Tibial nerve (tissue), 4 donors: ENCODE measurements around the gene NKTR. TPM values are rescaled to one million over a fixed set of nuclear protein-coding genes. Genes with fewer than 3 reads are reported as not detected.

Experiments
- DNase-seq, 2 donors: peaks; one replicate each; pipeline ENCODE4 v3.0.0-alpha.2; 2019; ENCODE audit warnings: low spot score in 2 of 2
- H3K27ac ChIP-seq, 4 donors: fragments of 200-600 bp; sonication (generic) in 3 of 4; one replicate each; pipeline ENCODE4 v1.5.1; 2017 to 2019; ENCODE audit warnings: mild to moderate bottlenecking in 1 of 4
- H3K27me3 ChIP-seq, 2 donors: fragments of 200-600 bp; sonication (generic) in 1 of 2; one replicate each; pipeline versions ENCODE4 v1.5.1 to v1.6.0; 2017 to 2019
- H3K36me3 ChIP-seq, 3 donors: fragments of 200-600 bp; sonication (generic); one replicate each; pipeline ENCODE4 v1.5.1; 2018 to 2019
- H3K4me1 ChIP-seq, 4 donors: fragments of 200-600 bp; sonication (generic) in 3 of 4; one replicate each; pipeline ENCODE4 v1.5.1; 2017 to 2019
- H3K4me3 ChIP-seq, 4 donors: fragments of 200-600 bp; sonication (generic) in 3 of 4; one replicate each; pipeline ENCODE4 v1.5.1; 2017 to 2019; ENCODE audit warnings: mild to moderate bottlenecking in 1 of 4, moderate library complexity in 1 of 4
- H3K9me3 ChIP-seq, 4 donors: fragments of 200-600 bp; sonication (generic) in 3 of 4; one replicate each; pipeline ENCODE4 v1.5.1; 2017 to 2019
- EP300 ChIP-seq, 2 donors: sonication (generic); formaldehyde crosslinking; IDR thresholded peaks; one replicate each; pipeline ENCODE4 v1.6.1; 2017; ENCODE audit warnings: antibody characterized with exemption in 2 of 2, mild to moderate bottlenecking in 1 of 2
- POLR2A ChIP-seq, 2 donors: fragments of 450-650 bp; IDR thresholded peaks; one replicate each; pipeline ENCODE4 v1.6.1; 2017; ENCODE audit warnings: antibody characterized with exemption in 2 of 2, mild to moderate bottlenecking in 2 of 2, moderate library complexity in 2 of 2
- WGBS, 2 donors: methylation state at CpG; one replicate each; pipeline ENCODE4 v1.1.5; 2018; 5-methylcytosine and 5-hydroxymethylcytosine counted together
- total RNA-seq, 4 donors: library from RNA; depleted of rRNA; stranded (reverse); fragments of >200 nt; gene quantifications; one replicate each; pipeline ENCODE4 v1.1.0, GENCODE V29; 2016
- TF ChIP-seq, protein P1 (sequence below), 5 experiments: fragments of 200-600 bp in 3 of 5; fragments of 450-650 bp in 2 of 5; sonication (generic) in 3 of 5; IDR thresholded peaks; one replicate each; pipeline ENCODE4 v1.5.1; 2016 to 2019; ENCODE audit warnings: antibody characterized with exemption in 5 of 5, mild to moderate bottlenecking in 3 of 5, moderate library complexity in 2 of 5

Gene NKTR
- total RNA-seq, 4 donors from 2014 or later, result 122 to 175 (median 146) TPM

DNA sequence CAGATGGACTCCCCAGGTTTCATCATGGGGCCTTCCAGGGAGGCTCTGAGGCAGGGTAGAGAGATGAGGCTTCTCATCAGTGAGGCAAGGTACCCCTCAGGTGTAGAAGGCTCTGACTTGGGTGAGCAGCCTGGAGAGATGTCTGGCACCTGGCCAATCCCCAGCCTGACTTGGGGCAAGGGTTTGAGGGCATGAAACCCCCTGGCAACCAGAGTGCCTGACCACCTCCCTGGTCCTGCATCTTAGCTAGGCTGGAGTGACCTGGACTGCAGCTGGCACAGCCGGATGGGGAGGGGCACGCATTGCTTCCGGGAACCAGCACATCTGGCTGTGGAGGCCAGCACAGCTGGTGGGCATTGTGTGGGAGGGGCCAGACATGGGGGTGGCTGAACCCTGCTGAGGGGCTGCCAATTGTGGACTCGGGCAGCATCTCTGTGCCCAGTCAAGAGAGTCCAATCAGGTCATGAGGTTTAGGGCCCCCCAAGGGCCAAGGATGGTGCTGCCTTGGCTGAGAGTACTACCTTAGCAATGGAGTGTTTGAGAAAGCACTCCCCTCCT is 54.9 kb downstream of the NKTR start:
- Histone ChIP-seq H3K36me3 (peaks cover 0 to 30% (median 0%) of the 10 kb centered on the region in 3 donors), H3K27me3 (no peaks in the 10 kb centered on the region), H3K9me3 (no peaks in the 10 kb centered on the region), H3K27ac (peak overlapping the region; percentile 90 to 99 (median 96)), H3K4me3 (peak overlapping the region; percentile 68 to 98 (median 80)), H3K4me1 (peaks cover 0 to 86% (median 29%) of the 10 kb centered on the region in 4 donors)
- TF ChIP-seq EP300 (IDR thresholded peaks at IDR 0.05), result no peak
- no peak for DNase-seq
- 27 to 32% methylated on average over 2 to 4 of the region's 4 CpGs for WGBS, 2 donors

DNA sequence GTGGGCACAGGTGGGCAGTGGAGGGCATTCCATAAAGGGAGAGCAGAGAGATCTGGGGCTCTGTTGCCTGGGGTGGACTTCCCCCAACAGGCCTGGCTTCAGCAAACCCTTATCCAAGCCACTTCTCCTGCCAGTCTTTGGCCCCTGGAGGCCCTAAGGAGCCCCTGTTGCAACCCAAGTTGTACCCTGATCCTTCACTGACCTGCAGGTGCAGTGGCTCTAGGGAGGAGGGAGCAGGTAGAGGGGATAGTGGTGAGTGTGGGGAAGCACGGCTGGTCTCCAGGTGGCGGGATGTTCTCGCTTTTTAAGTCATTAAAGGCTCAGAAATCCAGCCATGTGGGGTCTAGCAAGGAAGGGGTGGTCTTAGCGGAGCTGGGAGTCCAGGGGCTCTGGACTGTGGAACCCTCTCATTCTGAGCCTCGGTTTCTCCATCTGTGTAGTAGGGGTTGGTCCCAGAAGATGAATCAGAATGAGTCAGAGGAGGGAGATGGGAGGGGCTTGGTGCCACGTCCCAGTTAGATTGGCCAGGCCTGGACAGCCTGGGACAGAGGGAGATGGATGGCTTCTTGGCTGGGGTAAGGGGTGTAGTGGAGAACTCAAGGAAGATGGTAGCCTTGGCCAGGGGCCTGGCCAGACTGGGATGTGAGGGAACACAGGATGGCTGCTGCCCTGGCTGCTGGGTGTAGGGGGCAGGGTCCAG is 55.6 kb downstream of the NKTR start:
- Histone ChIP-seq H3K36me3 (peaks cover 0 to 37% (median 0%) of the 10 kb centered on the region in 3 donors), H3K9me3 (no peaks in the 10 kb centered on the region), H3K4me1 (peaks cover 0 to 78% (median 26%) of the 10 kb centered on the region in 4 donors), H3K27me3 (no peaks in the 10 kb centered on the region), H3K4me3 (peak overlapping the region in 1 of 4 donors; percentile 98), H3K27ac (peak overlapping the region; percentile 90 to 99 (median 96))
- DNase-seq, result no peak
- WGBS, 2 donors, result 71 to 76% methylated on average over 6 of the region's 6 CpGs
- TF ChIP-seq EP300 (IDR thresholded peaks at IDR 0.05), result no peak
- TF ChIP-seq POLR2A (IDR thresholded peaks at IDR 0.05), result no peak
- TF ChIP-seq, protein P1, sequence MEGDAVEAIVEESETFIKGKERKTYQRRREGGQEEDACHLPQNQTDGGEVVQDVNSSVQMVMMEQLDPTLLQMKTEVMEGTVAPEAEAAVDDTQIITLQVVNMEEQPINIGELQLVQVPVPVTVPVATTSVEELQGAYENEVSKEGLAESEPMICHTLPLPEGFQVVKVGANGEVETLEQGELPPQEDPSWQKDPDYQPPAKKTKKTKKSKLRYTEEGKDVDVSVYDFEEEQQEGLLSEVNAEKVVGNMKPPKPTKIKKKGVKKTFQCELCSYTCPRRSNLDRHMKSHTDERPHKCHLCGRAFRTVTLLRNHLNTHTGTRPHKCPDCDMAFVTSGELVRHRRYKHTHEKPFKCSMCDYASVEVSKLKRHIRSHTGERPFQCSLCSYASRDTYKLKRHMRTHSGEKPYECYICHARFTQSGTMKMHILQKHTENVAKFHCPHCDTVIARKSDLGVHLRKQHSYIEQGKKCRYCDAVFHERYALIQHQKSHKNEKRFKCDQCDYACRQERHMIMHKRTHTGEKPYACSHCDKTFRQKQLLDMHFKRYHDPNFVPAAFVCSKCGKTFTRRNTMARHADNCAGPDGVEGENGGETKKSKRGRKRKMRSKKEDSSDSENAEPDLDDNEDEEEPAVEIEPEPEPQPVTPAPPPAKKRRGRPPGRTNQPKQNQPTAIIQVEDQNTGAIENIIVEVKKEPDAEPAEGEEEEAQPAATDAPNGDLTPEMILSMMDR (IDR thresholded peaks at IDR 0.05), result no peak

DNA sequence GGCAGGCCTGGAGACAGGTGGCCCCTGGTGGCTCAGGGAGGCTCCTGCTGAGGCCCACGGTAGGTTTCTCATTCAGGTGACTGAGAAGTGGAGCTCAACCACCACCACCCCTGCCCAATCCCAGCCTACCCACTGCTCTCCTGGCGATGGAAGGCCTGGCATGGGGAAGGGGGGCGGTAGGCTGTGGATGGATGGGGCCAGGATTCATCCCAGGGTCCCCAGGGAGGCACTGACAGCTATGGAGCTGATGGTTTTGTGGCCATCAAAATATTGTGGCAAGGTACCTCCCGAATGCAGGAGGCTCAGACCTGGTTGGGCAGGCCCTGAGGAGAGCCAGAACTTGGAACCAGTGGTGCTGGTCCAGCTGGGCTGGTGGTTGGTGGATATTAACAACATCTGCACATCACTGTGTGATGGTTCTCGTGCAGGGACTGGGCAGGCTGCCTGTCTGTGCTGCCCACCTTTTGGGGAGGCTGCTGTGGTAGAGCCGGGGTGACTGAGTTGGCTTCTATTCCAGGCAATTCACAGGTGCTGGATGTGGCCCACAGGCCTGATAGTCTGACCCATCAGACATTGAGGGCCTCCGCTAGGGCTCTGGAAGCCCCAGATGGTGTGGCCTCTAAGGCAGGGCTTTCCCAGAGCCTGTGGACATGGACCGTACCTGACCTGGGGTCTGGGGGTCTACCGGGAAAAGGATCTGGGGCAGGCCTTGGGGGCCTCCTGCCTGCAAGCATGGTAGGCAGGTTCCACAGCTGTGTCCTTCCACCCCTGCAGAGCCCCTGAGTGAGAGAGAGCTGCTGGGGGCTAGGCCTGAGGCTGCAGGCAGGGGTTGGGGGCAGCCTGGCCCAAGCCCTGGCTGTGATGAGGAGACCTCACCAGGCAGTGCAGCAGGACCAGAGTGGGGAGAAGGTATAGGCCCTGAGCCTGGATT is 56.5 kb downstream of the NKTR start:
- Histone ChIP-seq H3K36me3 (peaks cover 0 to 45% (median 0%) of the 10 kb centered on the region in 3 donors), H3K4me1 (peaks cover 0 to 70% (median 19%) of the 10 kb centered on the region in 4 donors), H3K9me3 (no peaks in the 10 kb centered on the region), H3K27ac (peak overlapping the region; percentile 30 to 99 (median 96)), H3K4me3 (no peak overlapping the region), H3K27me3 (no peaks in the 10 kb centered on the region)
- TF ChIP-seq, protein P1 (IDR thresholded peaks at IDR 0.05), result no peak
- TF ChIP-seq POLR2A (IDR thresholded peaks at IDR 0.05) (no peak), EP300 (IDR thresholded peaks at IDR 0.05) (no peak)
- no peak for DNase-seq
- 82 to 85% methylated on average over 6 to 8 of the region's 9 CpGs for WGBS, 2 donors

DNA sequence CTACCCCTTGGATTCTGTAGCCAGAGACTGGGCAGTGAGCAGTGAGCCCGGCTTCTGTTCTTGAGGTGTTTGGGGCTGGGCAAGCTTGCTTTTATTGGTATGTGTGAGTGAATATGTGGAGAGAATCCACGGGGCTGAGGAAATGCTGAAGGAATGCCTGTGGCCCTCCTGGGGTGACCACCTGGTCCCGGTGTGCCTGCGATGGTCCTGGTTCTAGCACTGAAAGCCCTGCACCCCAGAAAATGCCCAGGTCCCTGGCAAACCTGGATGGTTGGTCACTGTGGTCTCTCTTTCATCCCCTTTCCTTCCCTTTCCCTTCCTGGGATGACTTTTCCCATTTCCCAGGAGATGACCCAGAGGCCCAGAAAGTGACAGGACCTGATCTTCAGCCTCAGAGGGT is 57.2 kb downstream of the NKTR start:
- Histone ChIP-seq H3K27ac (peak overlapping the region in 2 of 4 donors; percentile 95 to 99), H3K9me3 (no peaks in the 10 kb centered on the region), H3K36me3 (peaks cover 0 to 51% (median 0%) of the 10 kb centered on the region in 3 donors), H3K27me3 (no peaks in the 10 kb centered on the region), H3K4me1 (peaks cover 0 to 63% (median 12%) of the 10 kb centered on the region in 4 donors), H3K4me3 (no peak overlapping the region)
- DNase-seq, result no peak
- TF ChIP-seq POLR2A (IDR thresholded peaks at IDR 0.05) (no peak), EP300 (IDR thresholded peaks at IDR 0.05) (no peak)
- TF ChIP-seq, protein P1 (IDR thresholded peaks at IDR 0.05), result no peak
- WGBS, 2 donors, result 79 to 80% methylated on average over 4 of the region's 4 CpGs

DNA sequence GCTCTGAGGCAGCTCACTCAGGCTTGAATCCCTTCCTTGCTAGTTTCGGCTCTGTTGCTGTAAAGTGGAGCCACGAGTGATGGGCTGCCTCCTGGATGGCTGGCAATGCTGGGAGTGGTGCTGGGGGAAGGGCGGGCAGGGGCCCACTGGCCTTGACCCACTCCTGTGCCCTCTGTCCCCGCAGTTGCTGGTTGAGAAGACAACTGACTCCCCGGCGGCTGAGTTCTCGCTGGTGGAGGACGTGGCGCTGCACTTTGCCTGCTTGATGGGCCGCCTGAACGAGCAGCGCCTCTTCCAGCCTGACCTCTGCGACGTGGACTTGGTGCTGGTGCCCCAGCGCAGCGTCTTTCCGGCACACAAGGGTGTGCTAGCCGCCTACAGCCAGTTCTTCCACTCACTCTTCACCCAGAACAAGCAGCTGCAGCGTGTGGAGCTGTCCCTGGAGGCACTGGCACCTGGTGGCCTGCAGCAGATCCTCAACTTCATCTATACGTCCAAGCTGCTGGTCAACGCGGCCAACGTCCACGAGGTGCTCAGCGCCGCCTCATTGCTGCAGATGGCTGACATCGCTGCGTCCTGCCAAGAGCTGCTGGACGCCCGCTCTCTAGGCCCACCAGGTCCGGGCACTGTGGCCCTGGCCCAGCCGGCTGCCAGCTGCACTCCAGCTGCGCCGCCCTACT is 57.7 kb downstream of the NKTR start:
- Histone ChIP-seq H3K4me1 (peaks cover 0 to 57% (median 7%) of the 10 kb centered on the region in 4 donors), H3K9me3 (no peaks in the 10 kb centered on the region), H3K4me3 (no peak overlapping the region), H3K27ac (peak overlapping the region in 2 of 4 donors; percentile 67 to 95), H3K36me3 (peaks cover 0 to 55% (median 0%) of the 10 kb centered on the region in 3 donors), H3K27me3 (no peaks in the 10 kb centered on the region)
- peak in 1 of 2 donors; percentile 11 for TF ChIP-seq EP300 (IDR thresholded peaks at IDR 0.05)
- TF ChIP-seq, protein P1 (IDR thresholded peaks at IDR 0.05), result no peak
- WGBS, 2 donors, result 78 to 89% methylated on average over 22 to 28 of the region's 34 CpGs
- no peak for DNase-seq
